Stimulated activated CD4-positive, alpha-beta T cell treated with anti-CD3 and anti-CD28 coated beads, Interleukin-15, amount 100 ng/mL, for 48 hours (primary cell): ENCODE data around the gene SVOPL.

Source experiments
- DNase-seq, 2 donors: peaks; one replicate each; pipeline ENCODE4 v3.0.0-alpha.2; 2020; ENCODE audit warnings: low read depth in 2 of 2

The SVOPL gene

DNA sequence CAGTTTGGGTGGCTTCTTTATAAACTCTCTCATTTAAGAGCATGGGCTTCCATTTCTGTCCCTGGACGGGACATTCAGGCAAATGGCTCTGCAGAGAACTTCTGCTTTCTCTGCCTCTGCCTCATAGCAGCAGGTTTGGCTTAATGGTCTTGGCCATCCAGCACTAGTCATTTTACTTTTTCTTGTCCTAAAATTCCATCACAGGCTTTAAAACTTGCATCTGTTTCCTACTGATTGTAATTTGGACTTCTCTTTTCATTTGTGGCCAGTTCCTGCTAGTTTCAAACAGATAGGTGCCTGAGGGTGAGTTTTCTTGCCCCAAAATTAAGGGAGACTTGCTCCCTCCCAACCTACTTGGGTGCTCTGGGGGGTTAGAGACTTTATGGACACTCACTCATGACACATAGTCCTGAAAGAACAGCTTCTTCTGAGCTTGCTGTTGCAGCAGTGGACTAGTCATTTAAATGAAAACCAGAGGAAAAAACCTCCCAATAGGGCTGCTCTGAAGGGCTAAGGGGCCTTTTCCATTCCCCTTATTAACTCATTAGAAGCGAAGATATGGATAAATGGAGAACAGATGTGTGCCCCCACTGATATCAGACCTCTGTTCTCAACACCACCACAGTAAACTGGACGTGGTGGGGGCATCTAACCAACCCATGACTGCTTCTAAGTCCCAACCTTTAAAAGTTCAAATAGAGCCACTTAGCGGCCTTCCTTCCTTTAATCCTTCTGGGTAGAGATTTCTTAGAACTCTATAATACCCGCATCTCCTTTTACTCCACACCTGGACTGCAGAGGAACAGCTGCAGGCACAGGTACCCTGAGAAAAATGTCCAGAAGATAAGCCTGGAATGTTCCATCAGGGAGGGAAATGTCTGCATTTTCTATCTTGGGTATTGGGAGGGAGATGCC lies 38.8 kb downstream of the SVOPL start:
- DNase-seq: no peak

DNA sequence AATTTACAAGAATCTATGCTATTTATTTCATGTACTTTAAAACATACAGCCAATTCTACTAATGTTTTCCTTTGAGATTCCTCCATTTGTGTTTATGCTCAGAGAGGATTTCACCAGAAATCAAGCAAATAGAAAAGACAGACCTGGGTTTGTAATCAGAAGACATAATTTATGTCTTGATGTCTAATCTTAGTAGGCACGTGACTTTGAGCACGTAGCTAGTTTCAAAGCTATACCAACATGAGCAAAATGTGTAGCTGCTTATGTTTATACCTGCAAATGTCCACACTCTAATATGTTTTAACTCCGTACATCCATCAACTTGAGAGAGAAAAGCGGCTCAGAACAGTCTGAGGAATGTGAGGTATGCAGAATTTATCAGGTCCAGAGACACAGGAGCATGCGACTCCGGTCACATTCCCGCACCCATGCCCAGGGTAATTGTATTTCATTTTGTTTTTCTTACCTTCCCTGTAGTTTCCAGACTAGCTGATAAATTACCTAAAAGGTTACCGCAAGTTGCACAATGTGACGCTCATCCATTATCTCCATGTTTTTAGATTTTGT lies 40.0 kb downstream of the SVOPL start:
- no peak for DNase-seq

DNA sequence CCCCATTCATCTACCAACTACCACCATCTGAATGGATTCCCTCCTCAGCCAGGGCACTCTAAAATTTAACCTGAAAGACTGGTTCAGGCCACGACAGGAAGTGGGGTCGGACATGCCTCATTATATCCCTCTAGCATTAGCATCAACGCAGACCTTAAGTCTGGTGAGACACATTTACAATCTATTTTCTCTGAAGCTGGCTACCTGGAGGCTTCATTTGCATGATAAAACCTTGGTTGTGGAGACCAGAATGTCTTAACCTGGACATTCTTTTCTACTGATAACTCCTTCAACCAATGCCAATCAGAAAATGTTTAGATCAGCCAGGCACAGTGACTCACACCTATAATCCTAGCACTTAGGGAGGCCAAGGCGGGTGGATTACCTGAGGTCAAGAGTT lies 42.3 kb downstream of the SVOPL start:
- no peak for DNase-seq

- DNase-seq: no peak
These were observed 43.2 kb downstream of the SVOPL start for GRCh38 chr7:138657854-138658386.

DNA sequence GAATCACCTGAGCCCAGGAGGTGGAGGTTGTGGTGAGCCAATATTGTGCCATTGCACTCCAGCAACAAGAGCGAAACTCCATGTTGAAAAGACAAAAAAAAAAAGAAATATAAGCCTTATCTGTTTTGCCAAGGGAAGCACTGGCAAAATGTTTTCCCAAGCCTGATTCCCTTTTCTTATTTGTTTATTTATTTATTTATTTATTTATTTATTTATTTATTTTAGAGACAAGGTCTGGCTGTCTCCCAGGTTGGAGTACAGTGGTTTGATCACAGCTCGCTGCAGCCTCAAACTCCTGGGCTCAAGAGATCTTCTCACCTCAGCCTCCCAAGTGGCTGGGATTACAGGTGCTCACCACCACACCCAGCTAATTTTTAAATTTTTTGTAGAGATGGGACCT lies 44.2 kb downstream of the SVOPL start:
- no peak for DNase-seq

DNA sequence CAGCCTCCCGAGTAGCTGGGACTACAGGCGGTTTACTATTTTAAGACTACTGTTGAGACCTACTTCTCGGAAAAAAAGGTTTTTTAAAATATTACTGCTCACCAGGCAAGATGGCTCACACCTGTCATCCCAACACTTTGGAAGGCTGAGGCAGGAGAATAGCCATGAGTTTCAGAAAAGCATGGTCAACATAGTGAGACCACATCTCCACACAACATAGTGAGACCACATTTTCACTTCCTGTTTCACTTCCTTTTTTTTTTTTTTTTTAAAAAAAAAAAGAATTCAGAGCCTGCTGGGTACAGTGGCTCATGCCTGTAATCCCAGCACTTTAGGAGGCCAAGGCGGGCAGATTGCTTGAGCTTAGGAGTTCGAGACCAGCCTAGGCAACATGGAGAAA lies 46.5 kb downstream of the SVOPL start:
- DNase-seq: no peak

DNA sequence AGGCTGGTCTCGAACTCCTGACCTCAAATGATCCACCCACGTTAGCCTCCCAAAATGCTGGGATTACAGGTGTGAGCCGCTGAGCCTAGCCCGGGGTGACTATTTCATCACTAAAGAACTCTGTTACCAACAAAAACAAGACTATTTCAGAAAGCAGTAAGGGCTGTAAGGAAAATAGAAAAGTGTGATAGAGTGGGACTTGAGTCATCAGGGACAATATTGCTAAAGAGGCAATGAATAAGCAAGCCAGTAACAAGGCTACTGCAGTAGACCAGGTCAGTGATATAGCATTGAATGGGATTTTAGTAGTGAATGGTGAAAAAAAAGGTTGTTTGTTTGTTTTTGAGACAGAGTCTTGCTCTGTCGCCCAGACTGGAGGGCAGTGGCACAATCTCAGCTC lies 51.7 kb downstream of the SVOPL start:
- DNase-seq: no peak

DNA sequence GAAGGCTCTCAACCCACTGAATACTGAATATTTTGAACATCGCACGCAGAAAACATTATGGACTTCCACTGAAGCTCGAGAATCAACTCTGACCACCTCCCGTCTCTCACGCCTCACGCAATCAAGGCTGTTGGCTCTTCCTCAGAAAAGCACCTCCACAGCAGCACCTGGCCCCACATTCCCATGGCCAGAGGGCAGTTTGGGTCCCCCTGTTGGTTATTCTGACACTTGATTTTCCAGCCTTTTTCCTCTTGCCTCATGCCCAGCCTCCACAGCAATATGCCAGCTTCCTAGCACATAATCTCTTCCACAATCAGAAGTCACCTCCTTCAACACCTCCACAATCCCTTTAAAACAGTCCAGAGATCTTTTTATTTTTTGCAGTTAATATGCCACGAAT lies 55.9 kb downstream of the SVOPL start:
- DNase-seq: no peak

- DNase-seq: no peak
These were observed 68.1 kb downstream of the SVOPL start for GRCh38 chr7:138632826-138633602.

GRCh38 chr7:138632384-138632783 lies 68.8 kb downstream of the SVOPL start:
- no peak for DNase-seq

- DNase-seq: no peak
These were observed 71.0 kb downstream of the SVOPL start for GRCh38 chr7:138630059-138630610.

GRCh38 chr7:138627361-138627760 lies 73.8 kb downstream of the SVOPL start:
- no peak for DNase-seq

GRCh38 chr7:138626846-138627245 lies 74.3 kb downstream of the SVOPL start:
- no peak for DNase-seq

GRCh38 chr7:138625849-138626230 lies 75.3 kb downstream of the SVOPL start:
- DNase-seq: no peak

- DNase-seq: no peak
These were observed 75.9 kb downstream of the SVOPL start for GRCh38 chr7:138625084-138625848.

DNA sequence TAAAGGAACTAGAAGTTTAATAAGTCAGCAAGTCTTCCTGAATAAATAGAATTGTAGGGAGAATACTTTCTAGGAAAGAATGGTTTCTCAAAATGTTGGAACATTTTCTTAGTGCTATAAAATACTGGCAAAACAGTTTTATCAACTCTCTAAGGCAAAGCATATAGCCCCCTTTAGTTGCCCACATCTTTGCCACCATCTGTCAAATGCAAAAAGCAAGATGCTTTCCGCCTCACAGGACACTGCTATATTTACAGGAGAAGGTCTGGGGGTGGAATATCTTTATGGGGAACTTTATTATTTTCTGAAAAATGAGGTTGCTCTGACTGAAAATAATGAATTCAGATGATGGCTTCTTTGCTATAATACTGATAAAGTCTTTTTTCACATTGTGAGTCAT lies 78.3 kb downstream of the SVOPL start:
- no peak for DNase-seq

DNA sequence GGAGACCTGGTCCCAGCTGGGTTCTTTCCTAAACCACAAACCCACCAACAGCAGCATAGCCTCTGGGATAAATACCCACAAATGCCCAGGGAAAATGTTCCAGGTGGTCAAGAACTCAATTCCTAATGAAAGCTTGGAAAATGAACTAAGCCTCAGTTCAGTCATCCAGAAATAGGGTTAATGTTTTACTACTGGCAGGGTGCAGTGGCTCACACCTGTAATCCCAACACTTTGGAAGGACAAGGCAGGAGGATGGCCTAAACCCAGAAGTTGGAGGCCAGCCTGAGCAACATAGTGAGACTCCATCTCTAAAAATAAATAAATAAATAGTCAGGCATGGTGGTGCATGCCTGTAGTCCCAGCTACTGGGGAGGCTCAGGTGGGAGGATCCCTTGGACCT lies 82.2 kb downstream of the SVOPL start:
- no peak for DNase-seq

GRCh38 chr7:138618506-138618905 lies 82.7 kb downstream of the SVOPL start:
- DNase-seq: no peak

GRCh38 chr7:138616085-138616484 lies 85.1 kb downstream of the SVOPL start:
- no peak for DNase-seq

GRCh38 chr7:138613630-138614029 lies 87.5 kb downstream of the SVOPL start:
- no peak for DNase-seq

DNA sequence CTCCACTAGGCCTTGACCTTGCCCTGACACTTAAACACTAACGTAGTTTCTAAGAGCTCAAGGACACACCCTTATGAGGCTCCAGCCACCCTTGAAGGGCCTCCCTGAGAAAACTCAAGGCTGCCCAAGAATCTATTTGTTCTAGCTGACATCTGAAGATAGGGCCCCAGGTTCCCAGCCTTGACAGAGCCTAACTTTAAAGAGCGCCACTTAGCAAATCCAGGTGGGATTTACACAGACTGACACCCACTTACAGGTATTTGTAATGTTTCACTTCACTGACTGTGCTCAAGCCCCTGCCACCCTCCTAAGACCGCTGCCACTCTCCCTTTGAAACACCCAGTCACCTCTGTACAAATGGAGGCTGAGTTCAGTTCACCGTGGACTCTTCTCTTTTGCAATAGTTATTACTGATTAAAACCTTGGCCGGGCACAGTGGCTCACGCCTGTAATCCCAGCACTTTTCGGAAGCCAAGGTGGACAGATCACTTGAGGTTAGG lies 90.4 kb downstream of the SVOPL start:
- no peak for DNase-seq
